Caco-2 (cell line): Measurements from ENCODE around the gene WDR59. TPM values are rescaled to one million over a fixed set of nuclear protein-coding genes. Genes with fewer than 3 reads are reported as not detected.

Experiments
- BruUV-seq: library from RNA; stranded (reverse); fragments of 400-500 nt; replicated peaks from 2 replicates; lab custom pipeline; 2021; lab: Mats Ljungman, UMichigan
- CTCF ChIA-PET: fragments of 300-600 bp; sonication (Branson Sonifier 250); formaldehyde crosslinking; loops from one replicate; lab custom pipeline; 2022; ENCODE audit warnings: antibody characterized with exemption; lab: Charles Lee
- POLR2A ChIA-PET: fragments of 300-600 bp; sonication (Branson Sonifier 250); formaldehyde crosslinking; loops from one replicate; lab custom pipeline; 2022; ENCODE audit warnings: antibody characterized with exemption; lab: Charles Lee
- DNase-seq, 2 experiments: peaks; one replicate each; pipeline versions ENCODE4 v3.0.0 to v3.0.0-alpha.2; 2020 to 2022
- H3K27me3 ChIP-seq: replicated peaks from 2 replicates; pipeline ENCODE4 v1.6.0; 2011; ENCODE audit warnings: low read length; ENCODE audit not compliant: control insufficient read depth, insufficient read depth
- H3K36me3 ChIP-seq: 2 replicates; pipeline ENCODE4 v1.5.1; 2011; ENCODE audit warnings: low read length; ENCODE audit not compliant: control insufficient read depth, insufficient read depth
- H3K4me1 ChIP-seq: fragments of 250-450 bp; sonication (Bioruptor Pico); 2 replicates; pipeline ENCODE4 v1.5.1; 2020; ENCODE audit warnings: mild to moderate bottlenecking
- H3K4me3 ChIP-seq: 2 replicates; pipeline ENCODE4 v1.5.1; 2011; ENCODE audit warnings: low read depth, mild to moderate bottlenecking, control low read depth, low read length
- H3K9me3 ChIP-seq: fragments of 250-450 bp; sonication (Bioruptor Pico); 2 replicates; pipeline ENCODE4 v1.5.1; 2020; ENCODE audit warnings: mild to moderate bottlenecking, moderate library complexity
- H3K27ac Mint-ChIP-seq: one replicate; pipeline ENCODE4 v1.8.0; 2022; ENCODE audit warnings: mixed read lengths; ENCODE audit not compliant: unreplicated experiment
- H3K27me3 Mint-ChIP-seq: one replicate; pipeline ENCODE4 v1.8.0; 2022; ENCODE audit warnings: mixed read lengths; ENCODE audit not compliant: insufficient read depth, unreplicated experiment
- H3K36me3 Mint-ChIP-seq: one replicate; pipeline ENCODE4 v1.8.0; 2022; ENCODE audit warnings: mild to moderate bottlenecking, mixed read lengths; ENCODE audit not compliant: insufficient read depth, unreplicated experiment
- H3K4me1 Mint-ChIP-seq: one replicate; pipeline ENCODE4 v1.8.0; 2022; ENCODE audit warnings: low read depth, mixed read lengths; ENCODE audit not compliant: unreplicated experiment
- H3K4me3 Mint-ChIP-seq: one replicate; pipeline ENCODE4 v1.8.0; 2022; ENCODE audit warnings: mild to moderate bottlenecking, moderate library complexity, mixed read lengths; ENCODE audit not compliant: unreplicated experiment
- H3K9me3 Mint-ChIP-seq: one replicate; pipeline ENCODE4 v1.8.0; 2022; ENCODE audit warnings: mixed read lengths; ENCODE audit not compliant: unreplicated experiment
- CTCF ChIP-seq, 2 experiments: fragments of 200-600 bp in 1 of 2; IDR thresholded peaks; 1 replicate in 1 of 2; 2 replicates in 1 of 2; pipeline versions ENCODE4 v1.5.1 to v1.8.0; 2011 to 2022; ENCODE audit warnings: antibody characterized with exemption in 1 of 2, control low read depth in 1 of 2, inconsistent platforms in 1 of 2, low read depth in 1 of 2, low read length in 1 of 2, mild to moderate bottlenecking in 1 of 2, moderate library complexity in 1 of 2; ENCODE audit not compliant: insufficient read depth in 1 of 2, severe bottlenecking in 1 of 2, unreplicated experiment in 1 of 2
- intact Hi-C: fragments of 100-400 bp; cut with micrococcal nuclease; formaldehyde crosslinking; loops from one replicate; pipeline ENCODE4 v1.10.0; 2022; ENCODE audit not compliant: unreplicated experiment
- total RNA-seq: library from RNA; stranded (reverse); gene quantifications from 2 replicates; pipeline ENCODE4 v1.2.3, GENCODE V29; 2022

Gene WDR59
- total RNA-seq, 1 experiment from 2014 or later, result 148 TPM

- no peak overlapping the region for H3K4me3 ChIP-seq
- H3K27ac Mint-ChIP-seq, result no peak overlapping the region
Measured at GRCh38 chr16:75002474-75002873, 17.6 kb upstream of the WDR59 start.

DNA sequence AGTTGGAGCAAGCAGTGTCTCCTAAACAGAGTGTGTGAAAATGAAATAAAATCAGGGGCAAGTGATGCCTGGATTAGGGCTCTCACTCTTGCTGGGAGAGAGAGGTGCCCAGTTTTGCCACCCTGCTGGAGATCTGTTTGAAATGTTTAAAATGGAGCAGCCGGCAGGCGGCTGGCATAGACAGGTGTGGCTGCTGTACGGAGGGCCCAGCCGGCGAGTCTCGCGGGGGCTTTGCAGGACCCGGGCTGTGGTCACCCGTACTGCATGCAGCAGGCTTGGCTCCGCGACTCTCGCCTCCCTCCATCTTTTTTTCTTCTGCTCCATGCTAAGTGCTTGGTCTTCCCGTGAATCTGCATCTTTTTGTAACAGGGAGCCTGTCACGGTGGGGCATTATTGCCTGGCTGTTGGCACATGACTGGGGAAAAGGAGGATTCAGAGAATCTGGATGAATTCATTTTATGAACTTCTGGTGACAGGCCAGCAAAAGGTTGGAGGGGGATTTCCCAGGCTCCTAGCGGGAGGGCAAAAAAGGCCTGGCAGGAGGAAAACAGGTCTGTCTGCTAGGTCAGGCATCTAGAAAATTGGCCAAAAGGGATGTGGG, 15.7 kb upstream of the WDR59 start:
- peak overlapping the region; percentile 32 for H3K27ac Mint-ChIP-seq
- no TSS peak for BruUV-seq

More at GRCh38 chr16:75002474-75002873, 17.6 kb upstream of the WDR59 start:
- no TSS peak for BruUV-seq
- H3K27me3 Mint-ChIP-seq, result no peaks in the 10 kb centered on the region
- no peaks in the 10 kb centered on the region for H3K9me3 Mint-ChIP-seq
- Histone ChIP-seq H3K27me3 (no peaks in the 10 kb centered on the region), H3K9me3 (no peaks in the 10 kb centered on the region), H3K36me3 (0 out of 2 replicates have a peak, but pooled peaks cover 1% of the 10 kb centered on the region), H3K4me1 (peaks cover 38% of the 10 kb centered on the region)
- no peak overlapping the region for H3K4me3 Mint-ChIP-seq
- ChIA-PET CTCF (no interaction called here), POLR2A (interaction anchor here (1.1 kb wide), 1 partner anchor 17 kb away, joined by 3 read pairs; the partner anchor contains the start of gene WDR59)
- peaks cover 41% of the 10 kb centered on the region for H3K4me1 Mint-ChIP-seq
- TF ChIP-seq CTCF (IDR thresholded peaks at IDR 0.05; ENCODE audit: insufficient read depth in 1 of 2, low read depth in 1 of 2, low read length in 1 of 2, severe bottlenecking in 1 of 2, unreplicated experiment in 1 of 2), result no peak
- intact Hi-C loops, result no loop called here
- no peak for DNase-seq
- peaks cover 16% of the 10 kb centered on the region for H3K36me3 Mint-ChIP-seq

More for the DNA sequence above, 15.7 kb upstream of the WDR59 start:
- ChIA-PET CTCF (no interaction called here), POLR2A (no interaction called here)
- no peak for DNase-seq
- 0 out of 2 replicates have a peak, but pooled peaks cover 1% of the 10 kb centered on the region for H3K36me3 ChIP-seq
- intact Hi-C loops, result loop anchor here (2.0 kb wide), 1 partner anchor 28 kb away; no protein-coding TSS in a partner anchor
- TF ChIP-seq CTCF (IDR thresholded peaks at IDR 0.05; ENCODE audit: insufficient read depth in 1 of 2, low read depth in 1 of 2, low read length in 1 of 2, severe bottlenecking in 1 of 2, unreplicated experiment in 1 of 2), result no peak
- peaks cover 43% of the 10 kb centered on the region for H3K4me1 ChIP-seq
- Mint-ChIP-seq H3K9me3 (no peaks in the 10 kb centered on the region), H3K4me3 (peak overlapping the region; percentile 95), H3K36me3 (peaks cover 16% of the 10 kb centered on the region), H3K27me3 (no peaks in the 10 kb centered on the region), H3K4me1 (peaks cover 51% of the 10 kb centered on the region)
- H3K27me3 ChIP-seq, result no peaks in the 10 kb centered on the region
- H3K9me3 ChIP-seq, result no peaks in the 10 kb centered on the region
- peak overlapping the region; percentile 88 for H3K4me3 ChIP-seq
